Heart left ventricle (tissue), 13 donors: Measurements from ENCODE around the gene MST1.

Source experiments
- CTCF ChIP-seq, 12 donors: fragments of 200-600 bp; sonication (generic) in 4 of 12; IDR thresholded peaks; one replicate each; pipeline versions ENCODE4 v1.5.0 to v1.8.0; 2018 to 2022; ENCODE audit warnings: antibody characterized with exemption in 12 of 12, mild to moderate bottlenecking in 5 of 12
- POLR2A ChIP-seq, 2 donors: fragments of 450-650 bp; IDR thresholded peaks; one replicate each; pipeline ENCODE4 v1.6.1; 2017; ENCODE audit warnings: antibody characterized with exemption in 2 of 2, mild to moderate bottlenecking in 2 of 2, moderate library complexity in 2 of 2
- donor health status: ischemic (EF 13 %, LVEDD 7.1; RV severe dilation, severe dysfunction).
- donor health status: DM: no; HTN: yes; CAD: no.
- donor health status: DM: no; HTN: no; CAD: no.
- donor health status: ischemic (EF 25% LVEDD 6.9; RV normal size, moderate dysfunction).
- donor health status: ischemic (EF 25% LVEDD 5.7; RV mildly dilated, moderate dysfunction).
- donor health status: ischemic (EF 35%, LVEDD 5.7; RV mildly dilated, moderate dysfunction).
- donor health status: nonischemic (EF 11% LVEDD 7.7; RV severe dilation, severe dysfunction).
- donor health status: DM: yes; HTN: yes; CAD: no.
- donor health status: PGD.
- donor health status: ischemic (EF 29% LVEDD 5.4; RV normal size, mild dysfunction).
- donor health status: nonischemic (EF 23%, LVEDD 6.1; RV moderate dilation, normal function).

- TF ChIP-seq CTCF (IDR thresholded peaks at IDR 0.05) (no peak), POLR2A (IDR thresholded peaks at IDR 0.05) (no peak)
Measured at GRCh38 chr3:49642708-49643145, 46.5 kb downstream of the MST1 start.
